A375 (cell line): ENCODE data around the gene CSF2RB. TPM values are rescaled to one million over a fixed set of nuclear protein-coding genes. Genes with fewer than 3 reads are reported as not detected.

Experiments used
- total RNA-seq: library from RNA; depleted of rRNA; stranded (reverse); fragments of >200 nt; shearing (Covaris generic); gene quantifications from 2 replicates; pipeline ENCODE4 v1.2.3, GENCODE V29; 2014; rRNA removed

CSF2RB gene
- not detected in 2 replicates for total RNA-seq

DNA sequence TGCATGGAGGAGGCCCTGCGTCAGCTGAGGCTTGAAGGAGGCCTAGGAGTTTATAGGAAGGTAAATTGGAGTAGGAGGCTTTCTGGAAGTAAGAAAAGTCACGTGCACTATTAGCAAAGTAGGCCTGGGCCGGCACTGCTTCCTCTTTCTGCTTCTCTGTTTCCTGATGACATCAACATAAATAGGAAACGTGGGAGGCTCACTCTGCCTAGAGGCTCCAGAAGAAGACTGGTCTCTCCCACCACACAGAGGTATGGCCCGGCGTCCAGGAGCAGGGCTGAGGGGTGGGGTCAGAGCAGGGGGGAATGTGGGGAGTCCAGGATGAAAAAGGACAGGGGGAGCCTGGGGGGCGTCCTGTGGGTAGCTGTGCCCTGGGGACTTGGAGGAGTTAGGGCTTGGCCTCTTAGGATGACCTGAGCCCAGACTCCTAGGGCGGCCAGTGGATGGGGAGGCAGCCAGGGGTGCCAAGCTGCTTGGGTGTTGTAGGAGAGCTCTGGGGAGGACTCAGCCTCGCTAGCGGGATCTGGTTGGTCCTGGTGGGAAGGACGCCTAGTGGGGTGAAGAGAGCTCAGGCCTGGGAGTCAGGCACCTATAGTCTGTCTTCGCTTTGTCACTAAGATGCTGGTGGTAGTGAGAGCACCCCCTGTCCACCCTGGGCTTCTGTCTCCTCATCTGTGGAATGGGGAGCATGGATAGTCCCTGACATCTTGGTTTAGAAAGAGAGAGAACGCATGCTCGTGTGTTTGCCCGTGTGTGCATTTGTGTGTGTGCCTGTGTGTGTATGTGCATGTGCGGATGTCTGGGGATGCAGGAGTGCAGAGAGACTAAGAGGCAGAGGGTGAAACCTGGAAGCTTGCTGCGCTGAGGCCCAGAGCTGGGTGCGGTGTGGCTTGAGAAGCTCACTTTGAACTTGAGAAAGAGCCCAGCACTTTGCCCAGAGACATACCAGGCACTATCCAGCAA, at the start of gene CSF2RB:
CSF2RB (plus strand) TSS at position 202 of the 963 bp plus-strand sequence. CDS start 8,580 bp downstream, outside the sequence.

Other genes starting within 250 kb of the CSF2RB start
- gene CACNG2, start 209.9 kb upstream of the CSF2RB start, total RNA-seq: not detected in 2 replicates
- gene IFT27, start 137.5 kb upstream of the CSF2RB start, total RNA-seq: 4.8 and 6.3 TPM in 2 replicates
- gene PVALB, start 96.6 kb upstream of the CSF2RB start, total RNA-seq: not detected in 2 replicates
- 0.24 TPM in 1 of 2 replicates, not detected in the other for gene NCF4, start 52.6 kb upstream of the CSF2RB start, total RNA-seq
- 26.6 and 28.0 TPM in 2 replicates for gene TST, start 105.8 kb downstream of the CSF2RB start, total RNA-seq
- 61.4 and 63.6 TPM in 2 replicates for gene MPST, start 106.1 kb downstream of the CSF2RB start, total RNA-seq
- 19.1 and 23.7 TPM in 2 replicates for gene KCTD17, start 138.1 kb downstream of the CSF2RB start, total RNA-seq
- gene TMPRSS6, start 196.1 kb downstream of the CSF2RB start, total RNA-seq: not detected in 2 replicates
- gene IL2RB, start 236.3 kb downstream of the CSF2RB start, total RNA-seq: not detected in 2 replicates